Tibial artery (tissue), 4 donors: ENCODE measurements around the gene PLA2G4F.

Source experiments
- DNase-seq, 2 donors: peaks; one replicate each; pipeline ENCODE4 v3.0.0-alpha.2; 2019
- H3K27ac ChIP-seq, 2 donors: fragments of 200-600 bp; sonication (generic) in 1 of 2; 1 replicate in 1 of 2; 2 replicates in 1 of 2; pipeline ENCODE4 v1.5.1; 2018 to 2019; ENCODE audit warnings: mild to moderate bottlenecking in 1 of 2
- H3K27me3 ChIP-seq, 2 donors: fragments of 200-600 bp; sonication (generic) in 1 of 2; one replicate each; pipeline versions ENCODE4 v1.5.1 to v1.6.0; 2016 to 2019
- H3K36me3 ChIP-seq, 3 donors: fragments of 200-600 bp; sonication (generic) in 2 of 3; one replicate each; pipeline ENCODE4 v1.5.1; 2016 to 2019; ENCODE audit warnings: mild to moderate bottlenecking in 2 of 3
- H3K4me1 ChIP-seq, 4 donors: fragments of 200-600 bp; sonication (generic) in 2 of 4; 1 replicate in 3 of 4; 2 replicates in 1 of 4; pipeline ENCODE4 v1.5.1; 2016 to 2019
- H3K4me3 ChIP-seq, 2 donors: fragments of 200-600 bp; sonication (generic) in 1 of 2; 1 replicate in 1 of 2; 2 replicates in 1 of 2; pipeline ENCODE4 v1.5.1; 2018 to 2019; ENCODE audit warnings: mild to moderate bottlenecking in 2 of 2
- H3K9me3 ChIP-seq, 3 donors: fragments of 200-600 bp; sonication (generic) in 1 of 3; one replicate each; pipeline ENCODE4 v1.5.1; 2016 to 2019
- CTCF ChIP-seq, 2 experiments: fragments of 200-600 bp in 1 of 2; fragments of 450-650 bp in 1 of 2; IDR thresholded peaks; one replicate each; pipeline ENCODE4 v1.5.1; 2017 to 2019; ENCODE audit warnings: antibody characterized with exemption in 2 of 2, mild to moderate bottlenecking in 1 of 2, moderate library complexity in 1 of 2
- intact Hi-C: fragments of 100-400 bp; cut with DNase I; formaldehyde crosslinking; loops from one replicate; pipeline ENCODE4 v1.15.0; 2023; ENCODE audit warnings: low total_unique reads

The PLA2G4F gene

DNA sequence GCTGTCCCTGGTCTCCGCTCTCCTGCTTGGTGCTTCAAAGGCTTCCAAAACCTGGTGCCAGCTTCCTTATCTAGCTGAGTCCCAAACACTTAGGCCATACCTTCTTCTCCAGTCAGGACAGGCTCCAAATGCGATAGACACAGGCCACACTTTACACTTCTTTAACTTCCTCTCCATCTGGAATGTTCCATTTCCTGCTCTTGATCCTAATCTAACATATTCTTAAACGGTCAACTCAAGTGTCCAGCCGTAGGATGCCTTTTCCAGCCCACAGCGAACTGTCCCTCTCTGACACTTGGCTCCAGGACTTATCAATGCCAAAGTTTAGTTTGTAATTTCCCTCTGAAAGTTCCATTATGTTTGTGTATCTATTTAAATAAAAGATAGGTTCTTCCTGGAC is 19.2 kb upstream of the PLA2G4F start:
- intact Hi-C loops, result no loop called here
- TF ChIP-seq CTCF (IDR thresholded peaks at IDR 0.05), result no peak
- Histone ChIP-seq H3K4me1 (no peaks in the 10 kb centered on the region), H3K9me3 (no peaks in the 10 kb centered on the region), H3K27me3 (no peaks in the 10 kb centered on the region), H3K36me3 (peaks cover 71 to 98% (median 77%) of the 10 kb centered on the region in 3 donors), H3K27ac (no peak overlapping the region), H3K4me3 (no peak overlapping the region)
- DNase-seq, result no peak

- DNase-seq, result no peak
- Histone ChIP-seq H3K4me3 (no peak overlapping the region), H3K36me3 (peaks cover 66 to 99% (median 86%) of the 10 kb centered on the region in 3 donors), H3K9me3 (no peaks in the 10 kb centered on the region), H3K27ac (no peak overlapping the region), H3K4me1 (no peaks in the 10 kb centered on the region), H3K27me3 (no peaks in the 10 kb centered on the region)
- no peak for TF ChIP-seq CTCF (IDR thresholded peaks at IDR 0.05)
- intact Hi-C loops, result no loop called here
Observed at GRCh38 chr15:42172475-42172874, 16.0 kb upstream of the PLA2G4F start.

DNA sequence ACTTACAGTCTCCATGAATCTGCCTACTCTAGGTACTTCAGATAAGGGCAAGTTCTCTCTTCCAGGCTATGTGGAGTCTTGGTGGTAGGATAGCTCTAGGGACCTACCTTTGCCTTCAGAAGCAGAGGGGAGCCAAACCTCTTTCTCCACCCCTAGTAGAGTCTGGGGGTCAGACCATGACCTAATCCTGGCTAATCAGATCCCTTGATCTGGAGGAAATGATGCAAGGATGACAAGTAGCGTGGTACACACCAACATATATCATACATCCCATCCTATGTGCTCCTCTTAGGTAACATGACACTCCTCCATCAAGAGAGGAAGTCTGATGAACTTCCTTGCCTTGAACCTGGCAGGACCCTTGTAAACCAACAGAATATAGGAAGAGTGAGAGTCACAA is 15.4 kb upstream of the PLA2G4F start:
- intact Hi-C loops, result no loop called here
- TF ChIP-seq CTCF (IDR thresholded peaks at IDR 0.05), result no peak
- H3K27me3 ChIP-seq, result no peaks in the 10 kb centered on the region
- peaks cover 69 to 99% (median 90%) of the 10 kb centered on the region in 3 donors for H3K36me3 ChIP-seq
- H3K9me3 ChIP-seq, result no peaks in the 10 kb centered on the region
- H3K27ac ChIP-seq, result no peak overlapping the region
- H3K4me1 ChIP-seq, result no peaks in the 10 kb centered on the region
- DNase-seq, result no peak
- H3K4me3 ChIP-seq, result no peak overlapping the region

GRCh38 chr15:42171122-42171521 is 14.7 kb upstream of the PLA2G4F start:
- Histone ChIP-seq H3K4me3 (no peak overlapping the region), H3K27ac (no peak overlapping the region), H3K27me3 (no peaks in the 10 kb centered on the region), H3K4me1 (no peaks in the 10 kb centered on the region), H3K9me3 (no peaks in the 10 kb centered on the region), H3K36me3 (peaks cover 76 to 99% (median 93%) of the 10 kb centered on the region in 3 donors)
- intact Hi-C loops, result no loop called here
- TF ChIP-seq CTCF (IDR thresholded peaks at IDR 0.05), result no peak
- no peak for DNase-seq

GRCh38 chr15:42166225-42166940 is 9.9 kb upstream of the PLA2G4F start:
- H3K27ac ChIP-seq, result no peak overlapping the region
- H3K27me3 ChIP-seq, result no peaks in the 10 kb centered on the region
- intact Hi-C loops, result no loop called here
- no peak overlapping the region for H3K4me3 ChIP-seq
- H3K4me1 ChIP-seq, result no peaks in the 10 kb centered on the region
- DNase-seq, result no peak
- H3K9me3 ChIP-seq, result no peaks in the 10 kb centered on the region
- TF ChIP-seq CTCF (IDR thresholded peaks at IDR 0.05), result no peak
- peaks cover 87 to 99% (median 93%) of the 10 kb centered on the region in 3 donors for H3K36me3 ChIP-seq
